ENCODE data around the gene PCDHA11. TPM values are rescaled to one million over a fixed set of nuclear protein-coding genes. Genes with fewer than 3 reads are reported as not detected.

Gene PCDHA11
- total and polyA plus RNA-seq, 2 of the 13 experiments (the other 11 are each of a cell fraction or from before 2014, with no cell fraction given) = 0.29 TPM; not detected in 1

DNA sequence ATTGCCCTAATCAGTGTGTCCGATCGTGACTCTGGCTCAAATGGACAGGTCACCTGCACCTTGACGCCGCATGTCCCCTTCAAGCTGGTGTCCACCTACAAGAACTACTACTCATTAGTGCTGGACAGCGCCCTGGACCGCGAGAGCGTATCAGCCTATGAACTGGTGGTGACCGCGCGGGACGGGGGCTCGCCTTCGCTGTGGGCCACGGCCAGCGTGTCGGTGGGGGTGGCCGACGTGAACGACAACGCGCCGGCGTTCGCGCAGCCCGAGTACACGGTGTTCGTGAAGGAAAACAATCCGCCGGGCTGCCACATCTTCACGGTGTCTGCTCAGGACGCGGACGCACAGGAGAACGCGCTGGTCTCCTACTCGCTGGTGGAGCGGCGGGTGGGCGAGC, 14.6 kb downstream of the PCDHA11 start:
- Histone ChIP-seq H3K9ac (ENCODE audit: insufficient read depth, low read depth, low read length) (no peak overlapping the region), H3K79me2 (ENCODE audit: insufficient read depth, low read length) (no peaks in the 10 kb centered on the region), H4K20me1 (ENCODE audit: insufficient read depth, low read length) (no peaks in the 10 kb centered on the region), H3K27ac (ENCODE audit: extremely low read length, insufficient read depth, low read length) (no peak overlapping the region), H3K27me3 (ENCODE audit: control insufficient read depth in 1 of 2, insufficient read depth in 2 of 2, low read length in 2 of 2) (no peaks in the 10 kb centered on the region), H3K36me3 (replicated peaks in 1 of 2; ENCODE audit: control insufficient read depth in 1 of 2, insufficient read depth in 2 of 2, low read length in 2 of 2) (no peaks in the 10 kb centered on the region), H3K9me3 (ENCODE audit: low read length) (no peaks in the 10 kb centered on the region), H2AFZ (ENCODE audit: low read length) (no peak overlapping the region), H3K4me2 (ENCODE audit: low read depth, low read length) (no peak overlapping the region), H3K4me1 (ENCODE audit: insufficient read depth, low read length) (no peaks in the 10 kb centered on the region), H3K4me3 (replicated peaks in 1 of 3; ENCODE audit: insufficient read depth in 1 of 3, low read depth in 2 of 3, low read length in 3 of 3) (no peak overlapping the region)
- no peak for TF ChIP-seq SSRP1 (CRISPR knock-in tag; IDR thresholded peaks at IDR 0.05)
- TF ChIP-seq ZNF160 (CRISPR knock-in tag; IDR thresholded peaks at IDR 0.05) = no peak
- no TSS peak for BruUV-seq (replicated peaks)
- no peak for ATAC-seq
- ChIA-PET CTCF (ENCODE audit: low intra/inter-chr PET ratio, low total read pairs) (interaction anchor here (1.5 kb wide), 1 partner anchor 158 kb away, joined by 6 read pairs; no protein-coding TSS in a partner anchor), POLR2A (no interaction called here)
- FAIRE-seq = no peak
- WGBS (ENCODE audit: low lambda C conversion rate) = 91% methylated on average over 41 of the region's 41 CpGs
- no peak for DNase-seq (ENCODE audit: low spot score)
- intact Hi-C loops (cut with micrococcal nuclease; ENCODE audit: unreplicated experiment) (no loop called here), in situ Hi-C loops (cut with HindIII; ENCODE audit: extremely low pct_ligation_motif_present, low pct_unique_long_range_greater_than_20kb) (no loop called here)

DNA sequence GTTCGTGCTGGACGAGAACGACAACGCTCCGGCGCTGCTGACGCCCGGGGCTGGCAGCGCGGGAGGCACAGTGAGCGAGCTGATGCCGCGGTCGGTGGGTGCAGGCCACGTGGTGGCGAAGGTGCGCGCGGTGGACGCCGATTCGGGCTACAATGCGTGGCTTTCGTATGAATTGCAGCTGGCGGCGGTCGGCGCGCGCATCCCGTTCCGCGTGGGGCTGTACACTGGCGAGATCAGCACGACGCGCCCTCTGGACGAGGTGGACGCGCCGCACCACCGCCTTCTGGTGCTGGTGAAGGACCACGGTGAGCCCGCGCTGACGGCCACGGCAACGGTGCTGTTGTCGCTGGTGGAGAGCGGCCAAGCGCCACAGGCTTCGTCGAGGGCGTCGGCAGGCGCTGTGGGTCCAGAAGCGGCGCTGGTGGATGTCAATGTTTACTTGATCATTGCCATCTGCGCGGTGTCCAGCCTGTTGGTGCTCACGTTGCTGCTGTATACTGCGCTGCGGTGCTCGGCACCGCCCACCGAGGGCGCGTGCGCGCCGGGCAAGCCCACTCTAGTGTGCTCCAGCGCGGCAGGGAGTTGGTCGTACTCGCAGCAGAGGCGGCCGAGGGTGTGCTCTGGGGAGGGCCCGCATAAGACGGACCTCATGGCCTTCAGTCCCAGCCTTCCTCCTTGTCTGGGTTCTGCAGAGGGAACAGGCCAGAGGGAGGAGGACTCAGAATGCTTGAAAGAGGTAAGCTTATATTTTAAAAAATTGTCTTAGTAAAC, 15.4 kb downstream of the PCDHA11 start:
- no peaks in the 10 kb centered on the region for H3K27me3 ChIP-seq (ENCODE audit: control insufficient read depth in 1 of 2, insufficient read depth in 2 of 2, low read length in 2 of 2)
- no peak overlapping the region for H2AFZ ChIP-seq (ENCODE audit: low read length)
- no peak overlapping the region for H3K4me2 ChIP-seq (ENCODE audit: low read depth, low read length)
- ChIA-PET CTCF (ENCODE audit: low intra/inter-chr PET ratio, low total read pairs) (no interaction called here), POLR2A (no interaction called here)
- no peak overlapping the region for H3K9ac ChIP-seq (ENCODE audit: insufficient read depth, low read depth, low read length)
- no peak for FAIRE-seq
- no peaks in the 10 kb centered on the region for H3K79me2 ChIP-seq (ENCODE audit: insufficient read depth, low read length)
- no peak for ATAC-seq
- no peak for TF ChIP-seq PAF1 (CRISPR knock-in tag; IDR thresholded peaks at IDR 0.05)
- no peak for TF ChIP-seq HOXA7 (CRISPR knock-in tag; IDR thresholded peaks at IDR 0.05)
- TF ChIP-seq, protein P1, sequence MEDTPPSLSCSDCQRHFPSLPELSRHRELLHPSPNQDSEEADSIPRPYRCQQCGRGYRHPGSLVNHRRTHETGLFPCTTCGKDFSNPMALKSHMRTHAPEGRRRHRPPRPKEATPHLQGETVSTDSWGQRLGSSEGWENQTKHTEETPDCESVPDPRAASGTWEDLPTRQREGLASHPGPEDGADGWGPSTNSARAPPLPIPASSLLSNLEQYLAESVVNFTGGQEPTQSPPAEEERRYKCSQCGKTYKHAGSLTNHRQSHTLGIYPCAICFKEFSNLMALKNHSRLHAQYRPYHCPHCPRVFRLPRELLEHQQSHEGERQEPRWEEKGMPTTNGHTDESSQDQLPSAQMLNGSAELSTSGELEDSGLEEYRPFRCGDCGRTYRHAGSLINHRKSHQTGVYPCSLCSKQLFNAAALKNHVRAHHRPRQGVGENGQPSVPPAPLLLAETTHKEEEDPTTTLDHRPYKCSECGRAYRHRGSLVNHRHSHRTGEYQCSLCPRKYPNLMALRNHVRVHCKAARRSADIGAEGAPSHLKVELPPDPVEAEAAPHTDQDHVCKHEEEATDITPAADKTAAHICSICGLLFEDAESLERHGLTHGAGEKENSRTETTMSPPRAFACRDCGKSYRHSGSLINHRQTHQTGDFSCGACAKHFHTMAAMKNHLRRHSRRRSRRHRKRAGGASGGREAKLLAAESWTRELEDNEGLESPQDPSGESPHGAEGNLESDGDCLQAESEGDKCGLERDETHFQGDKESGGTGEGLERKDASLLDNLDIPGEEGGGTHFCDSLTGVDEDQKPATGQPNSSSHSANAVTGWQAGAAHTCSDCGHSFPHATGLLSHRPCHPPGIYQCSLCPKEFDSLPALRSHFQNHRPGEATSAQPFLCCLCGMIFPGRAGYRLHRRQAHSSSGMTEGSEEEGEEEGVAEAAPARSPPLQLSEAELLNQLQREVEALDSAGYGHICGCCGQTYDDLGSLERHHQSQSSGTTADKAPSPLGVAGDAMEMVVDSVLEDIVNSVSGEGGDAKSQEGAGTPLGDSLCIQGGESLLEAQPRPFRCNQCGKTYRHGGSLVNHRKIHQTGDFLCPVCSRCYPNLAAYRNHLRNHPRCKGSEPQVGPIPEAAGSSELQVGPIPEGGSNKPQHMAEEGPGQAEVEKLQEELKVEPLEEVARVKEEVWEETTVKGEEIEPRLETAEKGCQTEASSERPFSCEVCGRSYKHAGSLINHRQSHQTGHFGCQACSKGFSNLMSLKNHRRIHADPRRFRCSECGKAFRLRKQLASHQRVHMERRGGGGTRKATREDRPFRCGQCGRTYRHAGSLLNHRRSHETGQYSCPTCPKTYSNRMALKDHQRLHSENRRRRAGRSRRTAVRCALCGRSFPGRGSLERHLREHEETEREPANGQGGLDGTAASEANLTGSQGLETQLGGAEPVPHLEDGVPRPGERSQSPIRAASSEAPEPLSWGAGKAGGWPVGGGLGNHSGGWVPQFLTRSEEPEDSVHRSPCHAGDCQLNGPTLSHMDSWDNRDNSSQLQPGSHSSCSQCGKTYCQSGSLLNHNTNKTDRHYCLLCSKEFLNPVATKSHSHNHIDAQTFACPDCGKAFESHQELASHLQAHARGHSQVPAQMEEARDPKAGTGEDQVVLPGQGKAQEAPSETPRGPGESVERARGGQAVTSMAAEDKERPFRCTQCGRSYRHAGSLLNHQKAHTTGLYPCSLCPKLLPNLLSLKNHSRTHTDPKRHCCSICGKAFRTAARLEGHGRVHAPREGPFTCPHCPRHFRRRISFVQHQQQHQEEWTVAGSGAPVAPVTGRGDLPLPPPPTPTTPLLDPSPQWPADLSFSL (CRISPR knock-in tag; IDR thresholded peaks at IDR 0.05) = no peak
- TF ChIP-seq ZNF775 (CRISPR knock-in tag; IDR thresholded peaks at IDR 0.05; ENCODE audit: borderline replicate concordance) = no peak
- no peak for TF ChIP-seq NBN (conservative IDR thresholded peaks at IDR 0.05)
- TF ChIP-seq ZNF547 (CRISPR knock-in tag; IDR thresholded peaks at IDR 0.05) = no peak
- no peak overlapping the region for H3K4me3 ChIP-seq (replicated peaks in 1 of 3; ENCODE audit: insufficient read depth in 1 of 3, low read depth in 2 of 3, low read length in 3 of 3)
- H3K27ac ChIP-seq (ENCODE audit: extremely low read length, insufficient read depth, low read length) = no peak overlapping the region
- intact Hi-C loops (cut with micrococcal nuclease; ENCODE audit: unreplicated experiment) = no loop called here
- no peaks in the 10 kb centered on the region for H3K36me3 ChIP-seq (replicated peaks in 1 of 2; ENCODE audit: control insufficient read depth in 1 of 2, insufficient read depth in 2 of 2, low read length in 2 of 2)
- in situ Hi-C loops (cut with HindIII; ENCODE audit: extremely low pct_ligation_motif_present, low pct_unique_long_range_greater_than_20kb) = no loop called here
- BruUV-seq (replicated peaks) = no TSS peak
- no peaks in the 10 kb centered on the region for H4K20me1 ChIP-seq (ENCODE audit: insufficient read depth, low read length)
- DNase-seq (ENCODE audit: low spot score) = no peak
- no peaks in the 10 kb centered on the region for H3K9me3 ChIP-seq (ENCODE audit: low read length)
- no peaks in the 10 kb centered on the region for H3K4me1 ChIP-seq (ENCODE audit: insufficient read depth, low read length)
- 88% methylated on average over 71 of the region's 79 CpGs for WGBS (ENCODE audit: low lambda C conversion rate)

All from HepG2 (cell line).